ENCODE results near the gene L3MBTL2.

Gene L3MBTL2

DNA sequence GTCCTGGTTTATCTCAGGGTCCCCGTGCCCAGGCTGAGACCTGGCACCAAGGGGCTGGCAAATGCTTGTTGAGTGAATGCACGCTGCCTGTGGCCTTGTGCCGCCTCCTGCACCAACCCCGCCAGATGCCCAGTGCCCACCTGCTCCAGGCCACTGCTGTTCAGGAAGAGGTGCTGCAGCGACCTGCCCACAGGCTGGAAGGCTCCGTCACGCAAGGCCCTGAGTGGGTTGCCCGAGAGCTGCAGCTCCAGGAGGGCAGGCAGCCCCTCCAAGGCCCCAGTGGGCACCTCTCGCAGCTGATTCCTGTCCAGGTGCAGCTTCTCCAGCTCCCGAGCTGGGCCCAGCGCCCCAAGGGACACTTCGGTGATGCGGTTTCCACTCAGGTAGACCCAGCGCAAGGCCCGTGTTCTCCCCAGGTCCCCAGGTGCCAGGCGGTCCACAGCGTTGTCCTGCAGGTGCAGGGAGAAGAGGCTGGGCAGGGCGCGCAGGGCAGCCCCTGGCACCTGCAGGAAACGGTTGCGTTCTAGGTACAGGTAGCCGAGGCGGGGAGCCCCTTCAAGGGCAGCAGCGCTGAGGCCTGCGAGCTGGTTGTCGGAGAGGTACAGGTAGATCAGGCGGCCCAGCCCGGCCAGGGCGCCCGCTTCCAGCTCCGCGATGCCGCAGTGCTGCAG lies 32.1 kb downstream of the L3MBTL2 start:
- no peak for ATAC-seq
- TF ChIP-seq ZNF565 (CRISPR knock-in tag; conservative IDR thresholded peaks at IDR 0.05; ENCODE audit: low read depth) (no peak), ESRRG (CRISPR knock-in tag; IDR thresholded peaks at IDR 0.05) (no peak), ZFP3 (CRISPR knock-in tag; IDR thresholded peaks at IDR 0.05) (no peak), CSDC2 (CRISPR knock-in tag; IDR thresholded peaks at IDR 0.05) (no peak), SNAI2 (CRISPR knock-in tag; IDR thresholded peaks at IDR 0.05) (no peak), ISL1 (CRISPR knock-in tag; IDR thresholded peaks at IDR 0.05) (no peak), ZNF8 (CRISPR knock-in tag; IDR thresholded peaks at IDR 0.05) (no peak), RARB (CRISPR knock-in tag; IDR thresholded peaks at IDR 0.05) (no peak), ARNTL (CRISPR knock-in tag; IDR thresholded peaks at IDR 0.05; ENCODE audit: borderline replicate concordance, low read depth) (no peak), ZNF70 (CRISPR knock-in tag; IDR thresholded peaks at IDR 0.05) (no peak)
- TF ChIP-seq, protein P1, sequence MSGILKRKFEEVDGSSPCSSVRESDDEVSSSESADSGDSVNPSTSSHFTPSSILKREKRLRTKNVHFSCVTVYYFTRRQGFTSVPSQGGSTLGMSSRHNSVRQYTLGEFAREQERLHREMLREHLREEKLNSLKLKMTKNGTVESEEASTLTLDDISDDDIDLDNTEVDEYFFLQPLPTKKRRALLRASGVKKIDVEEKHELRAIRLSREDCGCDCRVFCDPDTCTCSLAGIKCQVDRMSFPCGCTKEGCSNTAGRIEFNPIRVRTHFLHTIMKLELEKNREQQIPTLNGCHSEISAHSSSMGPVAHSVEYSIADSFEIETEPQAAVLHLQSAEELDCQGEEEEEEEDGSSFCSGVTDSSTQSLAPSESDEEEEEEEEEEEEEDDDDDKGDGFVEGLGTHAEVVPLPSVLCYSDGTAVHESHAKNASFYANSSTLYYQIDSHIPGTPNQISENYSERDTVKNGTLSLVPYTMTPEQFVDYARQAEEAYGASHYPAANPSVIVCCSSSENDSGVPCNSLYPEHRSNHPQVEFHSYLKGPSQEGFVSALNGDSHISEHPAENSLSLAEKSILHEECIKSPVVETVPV (CRISPR knock-in tag; IDR thresholded peaks at IDR 0.05): no peak

DNA sequence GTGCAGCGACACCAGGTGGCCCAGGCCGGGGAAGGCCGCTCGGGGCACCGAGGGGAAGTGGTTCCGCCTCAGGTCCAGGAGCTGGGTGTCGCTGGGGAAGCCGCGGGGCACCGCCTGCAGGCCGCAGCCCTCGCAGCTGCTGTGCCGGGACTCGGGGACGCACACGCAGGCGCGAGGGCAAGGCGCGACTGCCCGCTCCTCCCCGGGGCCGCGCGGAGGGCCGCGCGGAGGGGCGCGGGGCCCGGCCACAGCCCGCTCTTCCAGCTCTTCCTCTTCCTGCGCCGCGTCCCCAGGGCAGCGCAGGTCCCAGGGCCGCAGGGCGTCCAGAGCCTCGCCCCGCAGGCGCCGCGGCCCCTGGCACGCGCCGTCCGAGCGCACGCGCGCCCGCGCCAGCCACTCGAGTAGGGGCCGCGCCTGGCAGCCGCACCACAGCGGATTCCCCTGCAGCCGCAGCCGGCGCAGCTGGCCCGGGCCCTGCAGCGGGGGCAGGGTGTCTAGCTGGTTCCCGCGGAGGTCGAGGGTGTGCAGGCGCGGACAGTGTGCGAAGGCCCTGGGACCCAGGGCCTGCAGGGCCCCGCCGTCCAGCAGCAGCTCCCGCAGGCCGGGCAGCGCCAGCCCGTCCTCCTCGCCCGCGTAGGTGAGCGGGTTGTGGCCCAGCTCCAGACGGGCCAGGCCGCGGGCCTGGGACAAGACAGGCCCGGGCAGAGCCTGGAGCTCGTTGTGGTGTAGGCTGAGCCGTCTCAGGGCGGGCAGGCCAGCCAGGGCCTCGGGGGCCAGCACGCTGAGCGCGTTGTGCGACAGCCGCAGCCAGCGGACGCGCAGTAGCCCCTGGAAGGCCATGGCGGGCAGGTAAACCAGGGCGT lies 32.8 kb downstream of the L3MBTL2 start:
- no peak for ATAC-seq
- no peak for TF ChIP-seq CSDC2 (CRISPR knock-in tag; IDR thresholded peaks at IDR 0.05)
- TF ChIP-seq, protein P2, sequence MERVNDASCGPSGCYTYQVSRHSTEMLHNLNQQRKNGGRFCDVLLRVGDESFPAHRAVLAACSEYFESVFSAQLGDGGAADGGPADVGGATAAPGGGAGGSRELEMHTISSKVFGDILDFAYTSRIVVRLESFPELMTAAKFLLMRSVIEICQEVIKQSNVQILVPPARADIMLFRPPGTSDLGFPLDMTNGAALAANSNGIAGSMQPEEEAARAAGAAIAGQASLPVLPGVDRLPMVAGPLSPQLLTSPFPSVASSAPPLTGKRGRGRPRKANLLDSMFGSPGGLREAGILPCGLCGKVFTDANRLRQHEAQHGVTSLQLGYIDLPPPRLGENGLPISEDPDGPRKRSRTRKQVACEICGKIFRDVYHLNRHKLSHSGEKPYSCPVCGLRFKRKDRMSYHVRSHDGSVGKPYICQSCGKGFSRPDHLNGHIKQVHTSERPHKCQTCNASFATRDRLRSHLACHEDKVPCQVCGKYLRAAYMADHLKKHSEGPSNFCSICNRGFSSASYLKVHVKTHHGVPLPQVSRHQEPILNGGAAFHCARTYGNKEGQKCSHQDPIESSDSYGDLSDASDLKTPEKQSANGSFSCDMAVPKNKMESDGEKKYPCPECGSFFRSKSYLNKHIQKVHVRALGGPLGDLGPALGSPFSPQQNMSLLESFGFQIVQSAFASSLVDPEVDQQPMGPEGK (CRISPR knock-in tag; IDR thresholded peaks at IDR 0.05; ENCODE audit: borderline replicate concordance): no peak
- no peak for TF ChIP-seq TOX (CRISPR knock-in tag; IDR thresholded peaks at IDR 0.05; ENCODE audit: borderline replicate concordance)
- no peak for TF ChIP-seq ARNTL (CRISPR knock-in tag; IDR thresholded peaks at IDR 0.05; ENCODE audit: borderline replicate concordance, low read depth)
- no peak for TF ChIP-seq ESRRG (CRISPR knock-in tag; IDR thresholded peaks at IDR 0.05)
- no peak for TF ChIP-seq ZNF70 (CRISPR knock-in tag; IDR thresholded peaks at IDR 0.05)

DNA sequence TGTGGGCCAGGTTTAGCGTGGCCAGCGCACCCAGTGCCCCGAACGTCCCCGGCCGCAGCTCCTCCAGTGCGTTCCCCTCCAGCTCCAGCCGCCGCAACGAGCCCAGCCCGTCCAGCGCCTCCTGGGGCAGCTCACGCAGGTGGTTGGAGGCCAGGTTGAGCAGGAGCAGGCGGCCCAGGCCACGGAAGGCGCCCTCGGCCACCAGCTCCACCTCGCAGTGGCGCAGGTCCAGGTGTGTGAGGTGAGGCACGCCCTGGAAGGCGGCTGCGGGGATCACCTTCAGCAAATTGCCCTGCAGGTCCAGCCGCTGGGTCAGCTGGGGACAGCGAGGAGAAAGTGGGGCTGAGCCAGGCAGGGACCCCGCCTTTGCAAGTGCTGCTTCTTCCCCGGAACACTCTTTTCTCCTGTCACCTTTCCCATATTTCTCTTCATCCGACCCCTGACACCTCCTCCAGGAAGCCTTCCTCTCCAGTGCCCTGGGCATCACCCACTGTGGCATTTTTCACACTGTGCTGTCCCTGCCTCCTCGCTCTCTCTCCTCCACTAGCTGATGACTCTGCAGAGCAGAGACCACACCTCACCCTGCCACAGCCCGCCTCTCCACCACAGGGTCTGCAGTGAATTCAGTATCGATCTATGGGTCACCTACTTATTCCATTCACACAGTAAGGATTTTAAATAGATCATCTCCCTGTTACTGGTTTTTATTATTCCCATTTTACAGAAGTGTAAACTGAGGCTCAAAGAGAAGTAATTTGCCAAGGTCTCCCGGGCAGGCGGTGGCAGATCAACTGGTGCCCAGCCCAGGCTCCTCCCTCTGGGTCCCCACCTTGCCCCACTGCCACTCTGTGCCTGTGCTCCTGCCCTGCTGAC lies 33.7 kb downstream of the L3MBTL2 start:
- TF ChIP-seq ZNF70 (CRISPR knock-in tag; IDR thresholded peaks at IDR 0.05) (no peak), ZNF8 (CRISPR knock-in tag; IDR thresholded peaks at IDR 0.05) (no peak), ZFP3 (CRISPR knock-in tag; IDR thresholded peaks at IDR 0.05) (no peak), ISL1 (CRISPR knock-in tag; IDR thresholded peaks at IDR 0.05) (no peak), TCF4 (CRISPR knock-in tag; IDR thresholded peaks at IDR 0.05; ENCODE audit: borderline replicate concordance) (no peak), CSDC2 (CRISPR knock-in tag; IDR thresholded peaks at IDR 0.05) (no peak), TOX (CRISPR knock-in tag; IDR thresholded peaks at IDR 0.05; ENCODE audit: borderline replicate concordance) (no peak), ESRRG (CRISPR knock-in tag; IDR thresholded peaks at IDR 0.05) (no peak), RARB (CRISPR knock-in tag; IDR thresholded peaks at IDR 0.05) (no peak), SNAI2 (CRISPR knock-in tag; IDR thresholded peaks at IDR 0.05) (no peak), GLIS3 (CRISPR knock-in tag; IDR thresholded peaks at IDR 0.05) (no peak), OSR1 (CRISPR knock-in tag; IDR thresholded peaks at IDR 0.05) (no peak), ZC3H10 (CRISPR knock-in tag; IDR thresholded peaks at IDR 0.05) (no peak)
- TF ChIP-seq, protein P1 (CRISPR knock-in tag; IDR thresholded peaks at IDR 0.05): no peak
- TF ChIP-seq, protein P3, sequence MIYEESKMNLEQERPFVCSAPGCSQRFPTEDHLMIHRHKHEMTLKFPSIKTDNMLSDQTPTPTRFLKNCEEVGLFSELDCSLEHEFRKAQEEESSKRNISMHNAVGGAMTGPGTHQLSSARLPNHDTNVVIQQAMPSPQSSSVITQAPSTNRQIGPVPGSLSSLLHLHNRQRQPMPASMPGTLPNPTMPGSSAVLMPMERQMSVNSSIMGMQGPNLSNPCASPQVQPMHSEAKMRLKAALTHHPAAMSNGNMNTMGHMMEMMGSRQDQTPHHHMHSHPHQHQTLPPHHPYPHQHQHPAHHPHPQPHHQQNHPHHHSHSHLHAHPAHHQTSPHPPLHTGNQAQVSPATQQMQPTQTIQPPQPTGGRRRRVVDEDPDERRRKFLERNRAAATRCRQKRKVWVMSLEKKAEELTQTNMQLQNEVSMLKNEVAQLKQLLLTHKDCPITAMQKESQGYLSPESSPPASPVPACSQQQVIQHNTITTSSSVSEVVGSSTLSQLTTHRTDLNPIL (CRISPR knock-in tag; IDR thresholded peaks at IDR 0.05; ENCODE audit: low read depth): no peak
- TF ChIP-seq, protein P4, sequence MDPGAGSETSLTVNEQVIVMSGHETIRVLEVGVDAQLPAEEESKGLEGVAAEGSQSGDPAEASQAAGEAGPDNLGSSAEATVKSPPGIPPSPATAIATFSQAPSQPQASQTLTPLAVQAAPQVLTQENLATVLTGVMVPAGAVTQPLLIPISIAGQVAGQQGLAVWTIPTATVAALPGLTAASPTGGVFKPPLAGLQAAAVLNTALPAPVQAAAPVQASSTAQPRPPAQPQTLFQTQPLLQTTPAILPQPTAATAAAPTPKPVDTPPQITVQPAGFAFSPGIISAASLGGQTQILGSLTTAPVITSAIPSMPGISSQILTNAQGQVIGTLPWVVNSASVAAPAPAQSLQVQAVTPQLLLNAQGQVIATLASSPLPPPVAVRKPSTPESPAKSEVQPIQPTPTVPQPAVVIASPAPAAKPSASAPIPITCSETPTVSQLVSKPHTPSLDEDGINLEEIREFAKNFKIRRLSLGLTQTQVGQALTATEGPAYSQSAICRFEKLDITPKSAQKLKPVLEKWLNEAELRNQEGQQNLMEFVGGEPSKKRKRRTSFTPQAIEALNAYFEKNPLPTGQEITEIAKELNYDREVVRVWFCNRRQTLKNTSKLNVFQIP (CRISPR knock-in tag; IDR thresholded peaks at IDR 0.05; ENCODE audit: borderline replicate concordance, low read depth): no peak
- TF ChIP-seq, protein P5, sequence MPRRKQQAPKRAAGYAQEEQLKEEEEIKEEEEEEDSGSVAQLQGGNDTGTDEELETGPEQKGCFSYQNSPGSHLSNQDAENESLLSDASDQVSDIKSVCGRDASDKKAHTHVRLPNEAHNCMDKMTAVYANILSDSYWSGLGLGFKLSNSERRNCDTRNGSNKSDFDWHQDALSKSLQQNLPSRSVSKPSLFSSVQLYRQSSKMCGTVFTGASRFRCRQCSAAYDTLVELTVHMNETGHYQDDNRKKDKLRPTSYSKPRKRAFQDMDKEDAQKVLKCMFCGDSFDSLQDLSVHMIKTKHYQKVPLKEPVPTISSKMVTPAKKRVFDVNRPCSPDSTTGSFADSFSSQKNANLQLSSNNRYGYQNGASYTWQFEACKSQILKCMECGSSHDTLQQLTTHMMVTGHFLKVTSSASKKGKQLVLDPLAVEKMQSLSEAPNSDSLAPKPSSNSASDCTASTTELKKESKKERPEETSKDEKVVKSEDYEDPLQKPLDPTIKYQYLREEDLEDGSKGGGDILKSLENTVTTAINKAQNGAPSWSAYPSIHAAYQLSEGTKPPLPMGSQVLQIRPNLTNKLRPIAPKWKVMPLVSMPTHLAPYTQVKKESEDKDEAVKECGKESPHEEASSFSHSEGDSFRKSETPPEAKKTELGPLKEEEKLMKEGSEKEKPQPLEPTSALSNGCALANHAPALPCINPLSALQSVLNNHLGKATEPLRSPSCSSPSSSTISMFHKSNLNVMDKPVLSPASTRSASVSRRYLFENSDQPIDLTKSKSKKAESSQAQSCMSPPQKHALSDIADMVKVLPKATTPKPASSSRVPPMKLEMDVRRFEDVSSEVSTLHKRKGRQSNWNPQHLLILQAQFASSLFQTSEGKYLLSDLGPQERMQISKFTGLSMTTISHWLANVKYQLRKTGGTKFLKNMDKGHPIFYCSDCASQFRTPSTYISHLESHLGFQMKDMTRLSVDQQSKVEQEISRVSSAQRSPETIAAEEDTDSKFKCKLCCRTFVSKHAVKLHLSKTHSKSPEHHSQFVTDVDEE (CRISPR knock-in tag; IDR thresholded peaks at IDR 0.05): no peak
- no peak for ATAC-seq
